ENCODE results near the gene KCNAB2.

- TF ChIP-seq CTCF (IDR thresholded peaks at IDR 0.05; ENCODE audit: insufficient read depth, low read depth, low read length) (no peak), EZH2 (IDR thresholded peaks at IDR 0.05; ENCODE audit: insufficient read depth, low read length) (no peak)
Observed at GRCh38 chr1:6099787-6100765, 54.4 kb downstream of the KCNAB2 start.

Data from astrocyte (in vitro differentiated cells and primary cell).